ENCODE data around the gene GRK3. TPM values are rescaled to one million over a fixed set of nuclear protein-coding genes. Genes with fewer than 3 reads are reported as not detected.
A peak's percentile ranks its signal among the peaks of the same experiment; 100 is the strongest.

The GRK3 gene
- total RNA-seq, 2 donors from 2014 or later: 6.2 to 9.1 TPM

- peaks cover 4% of the 10 kb centered on the region for H3K36me3 ChIP-seq
- DNase-seq (ENCODE audit: low spot score): no peak
- H3K4me3 ChIP-seq: no peak overlapping the region
- TF ChIP-seq CTCF (IDR thresholded peaks at IDR 0.05): no peak
- H3K9me3 ChIP-seq: no peaks in the 10 kb centered on the region
- no peak overlapping the region for H3K27ac ChIP-seq
- no peaks in the 10 kb centered on the region for H3K27me3 ChIP-seq
- no peaks in the 10 kb centered on the region for H3K4me1 ChIP-seq
Measured at GRCh38 chr22:25714070-25714469, 149.6 kb downstream of the GRK3 start.

GRCh38 chr22:25714739-25715138 is 150.3 kb downstream of the GRK3 start:
- no peak for TF ChIP-seq CTCF (IDR thresholded peaks at IDR 0.05)
- Histone ChIP-seq H3K4me3 (no peak overlapping the region), H3K36me3 (peaks cover 4% of the 10 kb centered on the region), H3K9me3 (no peaks in the 10 kb centered on the region), H3K27ac (no peak overlapping the region), H3K4me1 (no peaks in the 10 kb centered on the region), H3K27me3 (no peaks in the 10 kb centered on the region)
- DNase-seq (ENCODE audit: low spot score): no peak

- DNase-seq (ENCODE audit: low spot score): peak; percentile 21
- no peak for TF ChIP-seq CTCF (IDR thresholded peaks at IDR 0.05)
Measured at GRCh38 chr22:25716637-25717036, 152.2 kb downstream of the GRK3 start.

GRCh38 chr22:25718135-25718840 is 153.8 kb downstream of the GRK3 start:
- Histone ChIP-seq H3K36me3 (no peaks in the 10 kb centered on the region), H3K4me3 (no peak overlapping the region), H3K9me3 (no peaks in the 10 kb centered on the region), H3K27ac (no peak overlapping the region), H3K27me3 (no peaks in the 10 kb centered on the region), H3K4me1 (no peaks in the 10 kb centered on the region)
- no peak for TF ChIP-seq CTCF (IDR thresholded peaks at IDR 0.05)
- DNase-seq (ENCODE audit: low spot score): no peak

More at GRCh38 chr22:25716637-25717036, 152.2 kb downstream of the GRK3 start:
- H3K9me3 ChIP-seq: no peaks in the 10 kb centered on the region
- H3K27me3 ChIP-seq: no peaks in the 10 kb centered on the region
- no peaks in the 10 kb centered on the region for H3K36me3 ChIP-seq
- no peaks in the 10 kb centered on the region for H3K4me1 ChIP-seq
- no peak overlapping the region for H3K4me3 ChIP-seq
- no peak overlapping the region for H3K27ac ChIP-seq

GRCh38 chr22:25722223-25722622 is 157.7 kb downstream of the GRK3 start:
- Histone ChIP-seq H3K9me3 (no peaks in the 10 kb centered on the region), H3K4me1 (no peaks in the 10 kb centered on the region), H3K27ac (no peak overlapping the region), H3K27me3 (no peaks in the 10 kb centered on the region), H3K36me3 (no peaks in the 10 kb centered on the region), H3K4me3 (no peak overlapping the region)
- DNase-seq (ENCODE audit: low spot score): no peak
- TF ChIP-seq CTCF (IDR thresholded peaks at IDR 0.05): no peak

- Histone ChIP-seq H3K27me3 (no peaks in the 10 kb centered on the region), H3K4me3 (no peak overlapping the region), H3K9me3 (no peaks in the 10 kb centered on the region), H3K36me3 (no peaks in the 10 kb centered on the region), H3K4me1 (no peaks in the 10 kb centered on the region), H3K27ac (no peak overlapping the region)
- no peak for DNase-seq (ENCODE audit: low spot score)
- no peak for TF ChIP-seq CTCF (IDR thresholded peaks at IDR 0.05)
Measured at GRCh38 chr22:25722626-25723025, 158.2 kb downstream of the GRK3 start.

All from right atrium auricular region (tissue), 2 donors.